H1 (cell line): ENCODE measurements around the gene APOC3. TPM values are rescaled to one million over a fixed set of nuclear protein-coding genes. Genes with fewer than 3 reads are reported as not detected.
A peak's percentile ranks its signal among the peaks of the same experiment; 100 is the strongest.

Experiments
- CTCF ChIA-PET: fragments of 300-600 bp; sonication (Branson Sonifier 250); formaldehyde crosslinking; loops from one replicate; lab custom pipeline; 2021; ENCODE audit not compliant: partially characterized antibody; lab: Charles Lee
- POLR2A ChIA-PET: fragments of 300-600 bp; sonication (Branson Sonifier 250); formaldehyde crosslinking; loops from one replicate; lab custom pipeline; 2021; ENCODE audit warnings: inconsistent platforms; ENCODE audit not compliant: partially characterized antibody; lab: Charles Lee
- DNase-seq, 2 experiments: peaks; one replicate each; pipeline versions ENCODE4 v3.0.0 to v3.0.0-alpha.2; 2010 to 2022; ENCODE audit warnings: low spot score in 2 of 2, low read depth in 1 of 2, mixed read lengths in 1 of 2
- FAIRE-seq: peaks from 2 replicates; lab custom pipeline; 2011; peaks lifted over from hg19 to GRCh38; lab: Jason Lieb, UNC
- H2AFZ ChIP-seq: 2 replicates; pipeline ENCODE4 v1.8.1; 2012; ENCODE audit warnings: low read length, inconsistent platforms
- H2AK5ac ChIP-seq: 2 replicates; pipeline ENCODE4 v1.6.1; 2013; ENCODE audit warnings: low read depth, low read length
- H2BK120ac ChIP-seq: replicated peaks from 2 replicates; pipeline ENCODE3; 2013; ENCODE audit warnings: low read depth, low read length, inconsistent platforms
- H2BK12ac ChIP-seq: 2 replicates; pipeline ENCODE4 v1.6.1; 2013; ENCODE audit warnings: low read depth, low read length
- H2BK15ac ChIP-seq: 2 replicates; pipeline ENCODE4 v1.6.1; 2013; ENCODE audit warnings: low read length
- H2BK20ac ChIP-seq: 2 replicates; pipeline ENCODE4 v1.6.1; 2013; ENCODE audit warnings: low read length
- H2BK5ac ChIP-seq: 2 replicates; pipeline ENCODE4 v1.6.1; 2013; ENCODE audit warnings: low read depth, low read length
- H3K14ac ChIP-seq: 2 replicates; pipeline ENCODE4 v1.6.1; 2013; ENCODE audit warnings: inconsistent platforms; ENCODE audit not compliant: insufficient read length
- H3K18ac ChIP-seq: 2 replicates; pipeline ENCODE4 v1.6.1; 2013; ENCODE audit warnings: low read length; ENCODE audit errors: extremely low read depth
- H3K23ac ChIP-seq: 2 replicates; pipeline ENCODE4 v1.6.1; 2013; ENCODE audit warnings: inconsistent platforms; ENCODE audit not compliant: insufficient read length
- H3K23me2 ChIP-seq: 2 replicates; pipeline ENCODE4 v1.6.1; 2013; ENCODE audit warnings: low read depth, low read length
- H3K27ac ChIP-seq: 2 replicates; pipeline ENCODE4 v1.6.1; 2011; ENCODE audit warnings: low read depth, low read length, inconsistent platforms
- H3K27me3 ChIP-seq, 4 experiments: replicated peaks in 1 of 4; 1 replicate in 1 of 4; 2 replicates in 3 of 4; pipeline versions ENCODE4 v1.6.1 to v1.8.1; 2011 to 2013; ENCODE audit warnings: low read length in 3 of 4, mild to moderate bottlenecking in 3 of 4, inconsistent platforms in 2 of 4, mixed read lengths in 2 of 4, moderate library complexity in 1 of 4; ENCODE audit not compliant: control insufficient read depth in 3 of 4, insufficient read depth in 3 of 4; ENCODE audit errors: extremely low read depth in 1 of 4
- H3K36me3 ChIP-seq, 4 experiments: 2 replicates each; pipeline versions ENCODE4 v1.6.1 to v1.8.1; 2011 to 2013; ENCODE audit warnings: mild to moderate bottlenecking in 4 of 4, low read length in 3 of 4, moderate library complexity in 2 of 4, control low read depth in 1 of 4, inconsistent platforms in 1 of 4; ENCODE audit not compliant: insufficient read depth in 4 of 4, control insufficient read depth in 2 of 4
- H3K4ac ChIP-seq: replicated peaks from 2 replicates; pipeline ENCODE3; 2013; ENCODE audit warnings: low read length, low read depth, mixed read lengths, inconsistent platforms; ENCODE audit not compliant: insufficient read length
- H3K4me1 ChIP-seq, 4 experiments: replicated peaks in 1 of 4; 1 replicate in 1 of 4; 2 replicates in 3 of 4; pipeline versions ENCODE4 v1.6.1 to v1.8.1; 2011 to 2013; ENCODE audit warnings: low read length in 3 of 4, inconsistent platforms in 2 of 4, mixed read lengths in 1 of 4; ENCODE audit not compliant: insufficient read depth in 4 of 4, control insufficient read depth in 3 of 4
- H3K4me2 ChIP-seq, 2 experiments: 2 replicates each; pipeline versions ENCODE4 v1.6.1 to v1.8.1; 2011 to 2013; ENCODE audit warnings: low read depth in 2 of 2, low read length in 2 of 2, control low read depth in 1 of 2, inconsistent platforms in 1 of 2, mild to moderate bottlenecking in 1 of 2; ENCODE audit not compliant: insufficient read depth in 1 of 2
- H3K4me3 ChIP-seq, 4 experiments: fragments of 200-600, 300-600 bp in 1 of 4; sonication (generic), shearing (Covaris generic), sonication (Bioruptor Twin) in 1 of 4; 2 replicates each; pipeline versions ENCODE4 v1.5.1 to v1.8.1; 2011 to 2016; ENCODE audit warnings: low read length in 4 of 4, low read depth in 3 of 4, control low read depth in 2 of 4, inconsistent platforms in 2 of 4, mild to moderate bottlenecking in 2 of 4, mixed read lengths in 1 of 4, moderate library complexity in 1 of 4; ENCODE audit not compliant: insufficient read depth in 2 of 4; ENCODE audit errors: extremely low read depth in 1 of 4
- H3K56ac ChIP-seq: replicated peaks from 2 replicates; pipeline ENCODE3; 2013; ENCODE audit warnings: low read depth, mild to moderate bottlenecking, mixed read lengths, low read length, inconsistent platforms; ENCODE audit not compliant: insufficient read length
- H3K79me1 ChIP-seq: 2 replicates; pipeline ENCODE4 v1.6.1; 2013; ENCODE audit warnings: low read depth, low read length, control low read depth
- H3K79me2 ChIP-seq, 2 experiments: 2 replicates each; pipeline versions ENCODE4 v1.6.1 to v1.8.1; 2012 to 2013; ENCODE audit warnings: low read length in 2 of 2, mild to moderate bottlenecking in 2 of 2, inconsistent platforms in 1 of 2; ENCODE audit not compliant: insufficient read depth in 2 of 2, control insufficient read depth in 1 of 2
- H3K9ac ChIP-seq, 4 experiments: replicated peaks in 1 of 4; 1 replicate in 1 of 4; 2 replicates in 3 of 4; pipeline versions ENCODE4 v1.6.1 to v1.8.1; 2011 to 2013; ENCODE audit warnings: low read depth in 3 of 4, low read length in 3 of 4, control low read depth in 2 of 4, mild to moderate bottlenecking in 2 of 4, moderate library complexity in 2 of 4, inconsistent platforms in 1 of 4; ENCODE audit errors: extremely low read depth in 1 of 4
- H3K9me3 ChIP-seq, 2 experiments: 2 replicates each; pipeline versions ENCODE4 v1.6.1 to v1.8.1; 2012 to 2013; ENCODE audit warnings: mild to moderate bottlenecking in 2 of 2, moderate library complexity in 2 of 2, control low read depth in 1 of 2, inconsistent platforms in 1 of 2, low read depth in 1 of 2, low read length in 1 of 2, mixed read lengths in 1 of 2; ENCODE audit not compliant: insufficient read depth in 2 of 2
- H4K20me1 ChIP-seq, 2 experiments: replicated peaks in 1 of 2; 2 replicates each; pipeline versions ENCODE3 to v1.8.1; 2011 to 2013; ENCODE audit warnings: inconsistent platforms in 2 of 2, low read length in 2 of 2, mild to moderate bottlenecking in 1 of 2; ENCODE audit not compliant: insufficient read depth in 2 of 2, control insufficient read depth in 1 of 2
- H4K5ac ChIP-seq: 2 replicates; pipeline ENCODE4 v1.6.1; 2013; ENCODE audit warnings: low read length, low read depth, mixed read lengths, inconsistent platforms; ENCODE audit not compliant: insufficient read length
- H4K8ac ChIP-seq: 2 replicates; pipeline ENCODE4 v1.8.0; 2013; ENCODE audit warnings: mild to moderate bottlenecking, moderate library complexity, low read length, inconsistent platforms; ENCODE audit not compliant: insufficient read depth; ENCODE audit errors: extremely low read depth
- H4K91ac ChIP-seq: replicated peaks from 2 replicates; pipeline ENCODE3; 2013; ENCODE audit warnings: low read length, mixed read lengths, inconsistent platforms; ENCODE audit not compliant: insufficient read length
- CBX5 ChIP-seq: fragments of 300-800, 300-1000 bp; sonication (generic); IDR thresholded peaks from 2 replicates; pipeline ENCODE4 v1.7.1; 2016; ENCODE audit warnings: antibody characterized with exemption, low read length, low read depth
- EZH2 ChIP-seq: fragments of 200-600 bp; sonication (generic); IDR thresholded peaks from 2 replicates; pipeline ENCODE4 v1.7.1; 2012; ENCODE audit warnings: low read depth, mild to moderate bottlenecking, moderate library complexity, low read length, inconsistent platforms; ENCODE audit not compliant: severe bottlenecking
- WGBS, 2 experiments: shearing (Covaris generic) in 1 of 2; methylation state at CpG; one replicate each; pipeline versions ENCODE4 v1.1.6 to v1.1.7; 2013 to 2015; ENCODE audit warnings: low lambda C conversion rate in 2 of 2, mixed read lengths in 2 of 2, inconsistent platforms in 1 of 2, low coverage in 1 of 2, missing lambda C conversion rate in 1 of 2; ENCODE audit not compliant: insufficient replicate concordance in 2 of 2, insufficient coverage in 1 of 2, insufficient read length in 1 of 2; ENCODE audit errors: extremely low coverage in 1 of 2, missing lambda C conversion rate in 1 of 2; 5-methylcytosine and 5-hydroxymethylcytosine counted together
- polyA plus RNA-seq, 7 experiments: library from polyadenylated mRNA; depleted of rRNA in 3 of 7; stranded (reverse) in 5 of 7; unstranded in 2 of 7; fragments of >200 nt in 5 of 7; fragments of 200-250 nt in 2 of 7; gene quantifications; 1 replicate in 5 of 7; 2 replicates in 1 of 7; 4 replicates in 1 of 7; pipeline versions ENCODE4 v1.2.1 to v1.2.3, GENCODE V29; 2011 to 2013; ENCODE audit warnings: missing spikeins in 2 of 7, mixed read lengths in 2 of 7
- total RNA-seq: library from RNA; stranded (reverse); fragmentation: NEBNext Ultra II Directional; extraction: Animal tissue kit (Norgen Biotek cat#: 25700); gene quantifications from 2 replicates; pipeline ENCODE4 v1.2.1, GENCODE V29; 2021

The APOC3 gene
- total and polyA plus RNA-seq, 2 of the 8 experiments (the other 6 are each of a cell fraction or from before 2014, with no cell fraction given): not detected

- H3K79me2 ChIP-seq: peaks cover 0 to 9% of the 10 kb centered on the region in 2 experiments; a peak in 2 of 4 replicates
- H3K23ac ChIP-seq: no peak within 1 kb of the TSS
- no peak within 1 kb of the TSS for H3K56ac ChIP-seq
- FAIRE-seq: no peak
- no peak within 1 kb of the TSS for H3K14ac ChIP-seq
- peak within 1 kb of the TSS; percentile 71; the same call in 1 of the 2 replicates for H2BK12ac ChIP-seq
- H3K4me2 ChIP-seq: peak within 1 kb of the TSS in 1 of 2 experiments; percentile 54; a peak in 3 of 4 replicates
- WGBS, 2 experiments: 82% methylated on average over 7 of the region's 7 CpGs; no CpG with 5 or more reads in 1 of the 2 experiments
- peaks cover 0 to 11% (median 3%) of the 10 kb centered on the region in 4 experiments; a peak in 4 of 7 replicates for H3K27me3 ChIP-seq
- H3K79me1 ChIP-seq: 0 out of 2 replicates have a peak, but pooled peaks cover 2% of the 10 kb centered on the region
- H3K9ac ChIP-seq: no peak within 1 kb of the TSS
- TF ChIP-seq EZH2: peak; percentile 1
- TF ChIP-seq CBX5: no peak
- peak within 1 kb of the TSS; percentile 87 for H4K8ac ChIP-seq
- H2BK120ac ChIP-seq: no peak within 1 kb of the TSS
- peak within 1 kb of the TSS; percentile 95 for H2AFZ ChIP-seq
- peak within 1 kb of the TSS; percentile 77; the same call in 1 of the 2 replicates for H2BK20ac ChIP-seq
- H3K9me3 ChIP-seq: no peaks in the 10 kb centered on the region
- H4K20me1 ChIP-seq: no peaks in the 10 kb centered on the region
- ChIA-PET POLR2A (interaction anchor here (2.4 to 6.0 kb wide), 3 partner anchors 19 to 44 kb away, joined by 12 to 29 read pairs (median 16); partner anchors contain the start of gene BUD13), CTCF (interaction anchor here (0.6 to 12.1 kb wide), 32 partner anchors 9 to 435 kb away, joined by 3 to 237 read pairs (median 4); partner anchors contain the start of genes APOA1, APOA4 and APOC3)
- peak within 1 kb of the TSS; percentile 48 for H4K91ac ChIP-seq
- H2AK5ac ChIP-seq: no peak within 1 kb of the TSS
- no peaks in the 10 kb centered on the region for H3K36me3 ChIP-seq
- H3K4me3 ChIP-seq: no peak within 1 kb of the TSS
- H3K4me1 ChIP-seq: peaks cover 4 to 11% (median 7%) of the 10 kb centered on the region in 4 experiments
- no peak within 1 kb of the TSS for H3K27ac ChIP-seq
- no peak for DNase-seq
- no peak within 1 kb of the TSS for H3K4ac ChIP-seq
- peaks cover 11% of the 10 kb centered on the region for H3K23me2 ChIP-seq
- peak within 1 kb of the TSS; percentile 86 for H3K18ac ChIP-seq
- H2BK5ac ChIP-seq: peak within 1 kb of the TSS; percentile 18; the same call in 1 of the 2 replicates
- peak within 1 kb of the TSS; percentile 16 for H4K5ac ChIP-seq
- peak within 1 kb of the TSS; percentile 97 for H2BK15ac ChIP-seq
Observed at GRCh38 chr11:116791813-116792143, 37.9 kb upstream of the APOC3 start, which contains the start of gene APOA5. TSS of gene APOA5 (minus strand) at chr11:116791879. CDS start at chr11:116791860, 19 bp downstream.
